Large intestine (tissue), 3 donors: ENCODE results near the gene RAD9A. TPM values are rescaled to one million over a fixed set of nuclear protein-coding genes. Genes with fewer than 3 reads are reported as not detected.

Experiments
- DNase-seq, 2 donors: peaks; one replicate each; pipeline versions ENCODE4 v3.0.0 to v3.0.0-alpha.2; 2013
- H3K27ac ChIP-seq: one replicate; pipeline ENCODE4 v1.5.1; 2013; ENCODE audit warnings: low read length
- H3K27me3 ChIP-seq: 2 replicates; pipeline ENCODE4 v1.6.1; 2013; ENCODE audit warnings: low read length; ENCODE audit not compliant: control insufficient read depth, insufficient read depth
- H3K36me3 ChIP-seq: 2 replicates; pipeline ENCODE4 v1.6.1; 2013; ENCODE audit warnings: low read length; ENCODE audit not compliant: control insufficient read depth, insufficient read depth
- H3K4me1 ChIP-seq: one replicate; pipeline ENCODE4 v1.6.1; 2013; ENCODE audit warnings: low read length; ENCODE audit not compliant: control insufficient read depth, insufficient read depth
- H3K4me3 ChIP-seq: one replicate; pipeline ENCODE4 v1.5.1; 2013; ENCODE audit warnings: low read length
- H3K9me3 ChIP-seq: one replicate; pipeline ENCODE4 v1.6.1; 2013; ENCODE audit warnings: mild to moderate bottlenecking, low read depth, low read length, moderate library complexity; ENCODE audit not compliant: control insufficient read depth
- WGBS: methylation state at CpG from one replicate; pipeline ENCODE4 v1.1.5; 2013; ENCODE audit warnings: low lambda C conversion rate; ENCODE audit not compliant: insufficient coverage; 5-methylcytosine and 5-hydroxymethylcytosine counted together
- polyA plus RNA-seq: library from polyadenylated mRNA; unstranded; fragments of 120-200 nt; gene quantifications from one replicate; pipeline ENCODE4 v1.2.1, GENCODE V29; 2013

Gene RAD9A
- polyA plus RNA-seq, 1 donor, result 22.1 TPM

- Histone ChIP-seq H3K4me3 (no peak overlapping the region), H3K9me3 (no peaks in the 10 kb centered on the region), H3K4me1 (peaks cover 47% of the 10 kb centered on the region), H3K27ac (no peak overlapping the region), H3K36me3 (no peaks in the 10 kb centered on the region), H3K27me3 (peaks cover 10% of the 10 kb centered on the region)
- no peak for DNase-seq
- WGBS, result 75% methylated on average over 2 of the region's 15 CpGs
Observed at GRCh38 chr11:67375320-67376055, 16.3 kb upstream of the RAD9A start.

- Histone ChIP-seq H3K27ac (no peak overlapping the region), H3K4me3 (no peak overlapping the region), H3K9me3 (no peaks in the 10 kb centered on the region), H3K4me1 (peaks cover 39% of the 10 kb centered on the region), H3K27me3 (peaks cover 10% of the 10 kb centered on the region), H3K36me3 (no peaks in the 10 kb centered on the region)
- DNase-seq, result no peak
- WGBS, result no CpG with 5 or more reads among the region's 7 CpGs
Observed at GRCh38 chr11:67376063-67376820, 15.5 kb upstream of the RAD9A start.

- H3K36me3 ChIP-seq, result no peaks in the 10 kb centered on the region
- peaks cover 10% of the 10 kb centered on the region for H3K27me3 ChIP-seq
- no peak for DNase-seq
- no CpG with 5 or more reads among the region's 6 CpGs for WGBS
- peaks cover 30% of the 10 kb centered on the region for H3K4me1 ChIP-seq
- no peak overlapping the region for H3K4me3 ChIP-seq
- H3K27ac ChIP-seq, result no peak overlapping the region
- no peaks in the 10 kb centered on the region for H3K9me3 ChIP-seq
Observed at GRCh38 chr11:67376873-67377808, 14.6 kb upstream of the RAD9A start.

GRCh38 chr11:67378544-67378943 lies 13.2 kb upstream of the RAD9A start:
- Histone ChIP-seq H3K27ac (no peak overlapping the region), H3K36me3 (no peaks in the 10 kb centered on the region), H3K4me1 (peaks cover 32% of the 10 kb centered on the region), H3K9me3 (no peaks in the 10 kb centered on the region), H3K27me3 (peaks cover 10% of the 10 kb centered on the region), H3K4me3 (no peak overlapping the region)
- DNase-seq, result no peak
- WGBS, result no CpG with 5 or more reads among the region's 4 CpGs

- DNase-seq, result peak; percentile 67 to 82
- WGBS, result no CpG with 5 or more reads among the region's 23 CpGs
- H3K4me3 ChIP-seq, result no peak overlapping the region
- H3K27me3 ChIP-seq, result peaks cover 10% of the 10 kb centered on the region
- no peaks in the 10 kb centered on the region for H3K9me3 ChIP-seq
- H3K36me3 ChIP-seq, result no peaks in the 10 kb centered on the region
- no peak overlapping the region for H3K27ac ChIP-seq
- peaks cover 24% of the 10 kb centered on the region for H3K4me1 ChIP-seq
Observed at GRCh38 chr11:67379061-67380058, 12.4 kb upstream of the RAD9A start.

- H3K27ac ChIP-seq, result no peak overlapping the region
- no peak overlapping the region for H3K4me3 ChIP-seq
- peaks cover under 1% of the 10 kb centered on the region for H3K27me3 ChIP-seq
- DNase-seq, result no peak
- H3K9me3 ChIP-seq, result no peaks in the 10 kb centered on the region
- peaks cover 18% of the 10 kb centered on the region for H3K4me1 ChIP-seq
- H3K36me3 ChIP-seq, result no peaks in the 10 kb centered on the region
- WGBS, result 100% methylated on average over 1 of the region's 13 CpGs
Observed at GRCh38 chr11:67381244-67381972, 10.4 kb upstream of the RAD9A start.

GRCh38 chr11:67382276-67383136 lies 9.3 kb upstream of the RAD9A start:
- H3K9me3 ChIP-seq, result no peaks in the 10 kb centered on the region
- H3K27ac ChIP-seq, result no peak overlapping the region
- DNase-seq, result peak in 1 of 2 donors; percentile 59
- H3K4me1 ChIP-seq, result peaks cover 18% of the 10 kb centered on the region
- H3K4me3 ChIP-seq, result no peak overlapping the region
- no peaks in the 10 kb centered on the region for H3K36me3 ChIP-seq
- no CpG with 5 or more reads among the region's 16 CpGs for WGBS
- no peaks in the 10 kb centered on the region for H3K27me3 ChIP-seq

GRCh38 chr11:67384851-67385366 lies 6.9 kb upstream of the RAD9A start:
- H3K27me3 ChIP-seq, result no peaks in the 10 kb centered on the region
- WGBS, result no CpG with 5 or more reads among the region's 3 CpGs
- H3K27ac ChIP-seq, result no peak overlapping the region
- H3K4me1 ChIP-seq, result peaks cover 5% of the 10 kb centered on the region
- H3K9me3 ChIP-seq, result no peaks in the 10 kb centered on the region
- no peak overlapping the region for H3K4me3 ChIP-seq
- no peak for DNase-seq
- no peaks in the 10 kb centered on the region for H3K36me3 ChIP-seq
